Mesenchymal stem cell (in vitro differentiated cells and primary cell): ENCODE measurements around the gene ZNF892. TPM values are rescaled to one million over a fixed set of nuclear protein-coding genes. Genes with fewer than 3 reads are reported as not detected.
A peak's percentile ranks its signal among the peaks of the same experiment; 100 is the strongest.

Source experiments
- DNase-seq: peaks from one replicate; pipeline ENCODE4 v3.0.0-alpha.2; 2013
- H2AFZ ChIP-seq: one replicate; pipeline ENCODE4 v1.6.1; 2013; ENCODE audit warnings: low read depth, mild to moderate bottlenecking, control low read depth, inconsistent platforms, low read length, moderate library complexity
- H2AK5ac ChIP-seq: 2 replicates; pipeline ENCODE4 v1.6.1; 2013; ENCODE audit warnings: low read length, moderate library complexity, mild to moderate bottlenecking, inconsistent platforms; ENCODE audit not compliant: severe bottlenecking
- H2BK120ac ChIP-seq: one replicate; pipeline ENCODE4 v1.6.1; 2013; ENCODE audit warnings: low read depth, mild to moderate bottlenecking, inconsistent platforms, low read length, moderate library complexity
- H2BK12ac ChIP-seq, 2 experiments: one replicate each; pipeline ENCODE4 v1.6.1; 2013; ENCODE audit warnings: inconsistent platforms in 2 of 2, low read length in 2 of 2, mild to moderate bottlenecking in 2 of 2, moderate library complexity in 2 of 2, control low read depth in 1 of 2
- H2BK15ac ChIP-seq: one replicate; pipeline ENCODE4 v1.6.1; 2013; ENCODE audit warnings: mild to moderate bottlenecking, low read depth, inconsistent platforms; ENCODE audit not compliant: poor library complexity, severe bottlenecking
- H2BK5ac ChIP-seq: 2 replicates; pipeline ENCODE4 v1.6.1; 2013; ENCODE audit warnings: low read depth, mild to moderate bottlenecking, low read length, control low read depth, inconsistent platforms; ENCODE audit not compliant: poor library complexity, severe bottlenecking
- H3K14ac ChIP-seq, 2 experiments: one replicate each; pipeline ENCODE4 v1.6.1; 2013; ENCODE audit warnings: inconsistent platforms in 2 of 2, low read length in 2 of 2, control low read depth in 1 of 2, mild to moderate bottlenecking in 1 of 2, moderate library complexity in 1 of 2
- H3K18ac ChIP-seq, 2 experiments: one replicate each; pipeline ENCODE4 v1.6.1; 2013; ENCODE audit warnings: inconsistent platforms in 2 of 2, low read length in 2 of 2, control low read depth in 1 of 2, low read depth in 1 of 2, mild to moderate bottlenecking in 1 of 2
- H3K23ac ChIP-seq, 2 experiments: one replicate each; pipeline ENCODE4 v1.6.1; 2013; ENCODE audit warnings: inconsistent platforms in 2 of 2, low read length in 2 of 2, mild to moderate bottlenecking in 2 of 2, moderate library complexity in 2 of 2, control low read depth in 1 of 2
- H3K27ac ChIP-seq: 2 replicates; pipeline ENCODE4 v1.5.1; 2013; ENCODE audit warnings: mild to moderate bottlenecking, moderate library complexity, low read length, control low read depth, inconsistent platforms; ENCODE audit not compliant: poor library complexity, severe bottlenecking
- H3K27me3 ChIP-seq, 2 experiments: 2 replicates each; pipeline versions ENCODE4 v1.6.1 to v1.7.0; 2013; ENCODE audit warnings: low read length in 2 of 2, mild to moderate bottlenecking in 2 of 2, moderate library complexity in 2 of 2, control low read depth in 1 of 2, inconsistent platforms in 1 of 2; ENCODE audit not compliant: control insufficient read depth in 1 of 2, insufficient read depth in 1 of 2
- H3K36me3 ChIP-seq, 2 experiments: 2 replicates each; pipeline versions ENCODE4 v1.6.1 to v1.7.0; 2013; ENCODE audit warnings: low read length in 2 of 2, control low read depth in 1 of 2, inconsistent platforms in 1 of 2, low read depth in 1 of 2, mild to moderate bottlenecking in 1 of 2; ENCODE audit not compliant: insufficient read depth in 2 of 2, control insufficient read depth in 1 of 2
- H3K4ac ChIP-seq, 2 experiments: one replicate each; pipeline ENCODE4 v1.6.1; 2013; ENCODE audit warnings: inconsistent platforms in 2 of 2, low read length in 2 of 2, mild to moderate bottlenecking in 2 of 2, moderate library complexity in 2 of 2, control low read depth in 1 of 2, low read depth in 1 of 2
- H3K4me1 ChIP-seq: 2 replicates; pipeline ENCODE4 v1.6.1; 2013; ENCODE audit warnings: low read depth, low read length, control low read depth; ENCODE audit not compliant: control insufficient read depth, insufficient read depth
- H3K4me2 ChIP-seq: 2 replicates; pipeline ENCODE4 v1.6.1; 2013; ENCODE audit warnings: low read length, mild to moderate bottlenecking, inconsistent platforms; ENCODE audit not compliant: poor library complexity, severe bottlenecking
- H3K4me3 ChIP-seq, 2 experiments: 2 replicates each; pipeline versions ENCODE4 v1.5.1 to v1.7.0; 2013; ENCODE audit warnings: low read length in 2 of 2, mild to moderate bottlenecking in 2 of 2, control low read depth in 1 of 2, low read depth in 1 of 2; ENCODE audit not compliant: insufficient read depth in 1 of 2
- H3K79me1 ChIP-seq: replicated peaks from 2 replicates; pipeline ENCODE4 v1.6.1; 2013; ENCODE audit warnings: mild to moderate bottlenecking, control low read depth, low read length, inconsistent platforms; ENCODE audit not compliant: poor library complexity, severe bottlenecking
- H3K9ac ChIP-seq: 2 replicates; pipeline ENCODE4 v1.7.0; 2013; ENCODE audit warnings: mild to moderate bottlenecking, low read length, moderate library complexity
- H3K9me3 ChIP-seq: 2 replicates; pipeline ENCODE4 v1.7.0; 2013; ENCODE audit warnings: mild to moderate bottlenecking, low read length; ENCODE audit not compliant: control insufficient read depth
- H4K8ac ChIP-seq: one replicate; pipeline ENCODE4 v1.6.1; 2013; ENCODE audit warnings: inconsistent platforms, mild to moderate bottlenecking, low read length, moderate library complexity
- H4K91ac ChIP-seq: one replicate; pipeline ENCODE4 v1.6.1; 2013; ENCODE audit warnings: mild to moderate bottlenecking, low read length, inconsistent platforms
- WGBS: methylation state at CpG from one replicate; pipeline ENCODE4 v1.1.7; 2013; ENCODE audit warnings: mixed read lengths; 5-methylcytosine and 5-hydroxymethylcytosine counted together
- polyA plus RNA-seq, 2 experiments: library from polyadenylated mRNA; stranded (reverse); fragments of 200-250 nt; gene quantifications; one replicate each; pipeline ENCODE4 v1.2.3, GENCODE V29; 2013

ZNF892 gene
- 0.75 TPM for polyA plus RNA-seq (2013, experiment 1 of 2)
- 0.79 TPM for polyA plus RNA-seq (2013, experiment 2 of 2)

DNA sequence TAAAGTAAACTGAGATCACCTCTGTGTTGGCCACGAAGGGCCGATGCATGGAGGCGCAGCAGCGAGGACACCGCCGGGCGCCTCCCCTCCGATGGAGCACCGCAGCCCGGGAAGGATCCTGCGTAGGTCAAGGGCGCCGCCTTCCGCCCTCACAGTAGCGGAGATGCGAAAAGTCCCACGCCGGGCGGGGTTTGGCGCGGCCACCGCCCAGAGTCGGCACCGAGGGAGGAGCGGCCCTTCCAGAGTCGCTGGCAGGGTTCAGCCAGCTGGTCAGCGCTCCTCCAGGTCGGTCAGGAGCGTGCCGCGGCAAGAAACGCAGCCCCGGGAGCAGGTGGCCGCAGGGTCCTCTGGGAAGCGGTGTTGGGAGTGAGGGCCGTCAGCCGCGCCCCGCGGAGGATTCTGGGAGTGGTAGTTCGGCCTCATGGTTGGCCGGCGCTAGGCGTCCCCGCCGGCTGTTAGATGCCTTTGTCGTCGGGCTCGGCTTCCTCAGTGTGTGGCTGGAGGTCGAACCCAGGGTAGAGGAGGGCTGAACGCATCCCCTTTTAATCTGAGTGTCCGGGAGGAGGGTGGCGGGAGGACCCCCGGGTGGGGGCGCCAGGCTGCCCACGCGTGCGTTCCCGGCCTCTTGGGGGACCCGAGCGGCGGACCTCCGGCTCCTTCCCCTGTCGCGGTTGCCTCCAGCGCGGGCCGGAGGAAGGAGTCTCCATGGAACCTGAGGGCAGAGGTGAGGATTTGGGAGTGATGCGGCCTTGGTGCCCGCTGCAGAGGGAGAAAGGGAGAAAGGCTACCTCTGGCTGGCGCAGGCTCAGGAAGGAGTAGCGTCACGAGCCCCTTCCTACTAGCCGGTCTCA lies at the start of gene ZNF892:
ZNF892 (plus strand) TSS at position 411 of the 851 bp plus-strand sequence; CDS start at position 706, 295 bp downstream.
- peak within 1 kb of the TSS; percentile 32 to 43 for H3K4ac ChIP-seq
- peaks cover 28% of the 10 kb centered on the region for H3K79me1 ChIP-seq
- peak within 1 kb of the TSS in 1 of 2 experiments; percentile 32 for H2BK12ac ChIP-seq
- peak within 1 kb of the TSS; percentile 94 for H4K8ac ChIP-seq
- no peak within 1 kb of the TSS for H2BK120ac ChIP-seq
- no peak within 1 kb of the TSS for H2AK5ac ChIP-seq
- peaks cover 37% of the 10 kb centered on the region for H3K9me3 ChIP-seq
- H3K4me1 ChIP-seq = peaks cover 5% of the 10 kb centered on the region
- WGBS = 1% methylated on average over 70 of the region's 74 CpGs
- peak within 1 kb of the TSS; percentile 91 for H3K9ac ChIP-seq
- H3K18ac ChIP-seq = peak within 1 kb of the TSS; percentile 84 to 91
- peak within 1 kb of the TSS; percentile 79 for H2AFZ ChIP-seq
- peak within 1 kb of the TSS; percentile 88 for H2BK15ac ChIP-seq
- H3K4me2 ChIP-seq = peak within 1 kb of the TSS; percentile 80
- peak; percentile 90 for DNase-seq
- peak within 1 kb of the TSS; percentile 83 to 86 for H3K4me3 ChIP-seq
- H4K91ac ChIP-seq = peak within 1 kb of the TSS; percentile 85
- peak within 1 kb of the TSS; percentile 73 for H2BK5ac ChIP-seq
- H3K36me3 ChIP-seq = peaks cover 20 to 36% of the 10 kb centered on the region in 2 experiments
- H3K27me3 ChIP-seq = peaks cover 0 to 4% of the 10 kb centered on the region in 2 experiments
- no peak within 1 kb of the TSS for H3K23ac ChIP-seq
- H3K27ac ChIP-seq = peak within 1 kb of the TSS; percentile 59
- H3K14ac ChIP-seq = peak within 1 kb of the TSS in 1 of 2 experiments; percentile 44

- Histone ChIP-seq H3K18ac (peak overlapping the region in 1 of 2 experiments; percentile 96), H2BK15ac (no peak overlapping the region)
- 89% methylated on average over 10 of the region's 10 CpGs for WGBS
Observed at GRCh38 chr2:95158441-95158840, 48.9 kb upstream of the ZNF892 start.

DNA sequence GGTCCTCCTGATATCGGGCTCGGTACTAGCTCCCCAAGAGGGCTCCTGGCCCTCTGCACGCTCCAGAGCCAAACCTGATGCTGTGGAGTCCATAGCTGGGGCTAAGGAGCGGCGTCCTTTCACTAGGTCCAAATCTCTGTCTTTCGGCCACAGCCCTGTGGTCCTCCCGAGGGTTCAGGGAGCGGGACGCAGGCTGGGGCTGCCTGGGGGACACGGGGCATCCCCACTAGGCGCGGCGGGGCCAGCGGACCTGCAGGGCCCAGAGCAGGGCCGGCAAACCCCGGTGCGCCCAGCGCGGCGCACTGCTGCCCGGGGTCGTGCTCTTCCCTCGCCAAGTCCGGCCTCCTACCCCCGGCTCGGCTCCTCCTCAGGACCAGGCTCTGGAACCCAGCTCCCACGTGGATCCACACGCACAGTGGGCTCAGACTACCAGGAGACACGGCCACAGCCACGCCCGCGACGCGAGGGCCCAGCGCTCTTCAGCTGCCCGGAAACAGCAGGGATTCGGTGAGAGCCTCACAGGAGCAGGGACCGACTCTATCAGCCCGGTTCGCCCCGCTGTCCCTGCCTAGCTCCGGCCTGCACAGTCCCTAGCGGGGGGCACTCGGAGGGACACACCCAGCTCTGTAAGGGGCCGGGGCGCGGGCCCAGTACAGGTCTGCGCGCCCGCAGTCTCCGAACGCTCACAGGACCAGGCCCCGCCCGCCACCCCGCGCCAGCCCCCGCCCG lies 48.3 kb upstream of the ZNF892 start:
- H3K4me2 ChIP-seq = peak overlapping the region; percentile 88
- peak overlapping the region; percentile 73 for H4K91ac ChIP-seq
- peaks cover 41% of the 10 kb centered on the region for H3K9me3 ChIP-seq
- no peak overlapping the region for H2BK15ac ChIP-seq
- 13% methylated on average over 40 of the region's 58 CpGs for WGBS
- H3K4ac ChIP-seq = peak overlapping the region; percentile 55 to 88
- H3K27ac ChIP-seq = no peak overlapping the region
- no peak overlapping the region for H2BK120ac ChIP-seq
- H3K27me3 ChIP-seq = no peaks in the 10 kb centered on the region
- H3K4me3 ChIP-seq = peak overlapping the region; percentile 77 to 94
- peak overlapping the region in 1 of 2 experiments; percentile 59 for H2BK12ac ChIP-seq
- H2AFZ ChIP-seq = peak overlapping the region; percentile 48
- H3K18ac ChIP-seq = peak overlapping the region; percentile 12 to 96
- H4K8ac ChIP-seq = peak overlapping the region; percentile 59
- no peak overlapping the region for H3K23ac ChIP-seq
- H3K9ac ChIP-seq = peak overlapping the region; percentile 89
- H3K4me1 ChIP-seq = peaks cover 12% of the 10 kb centered on the region
- H3K14ac ChIP-seq = peak overlapping the region in 1 of 2 experiments; percentile 80
- peak overlapping the region; percentile 9 for H2AK5ac ChIP-seq
- no peak overlapping the region for H2BK5ac ChIP-seq
- peak; percentile 52 for DNase-seq
- H3K36me3 ChIP-seq = peaks cover 24 to 39% of the 10 kb centered on the region in 2 experiments
- H3K79me1 ChIP-seq = peaks cover 33% of the 10 kb centered on the region

More at GRCh38 chr2:95158441-95158840, 48.9 kb upstream of the ZNF892 start:
- no peaks in the 10 kb centered on the region for H3K27me3 ChIP-seq
- H2BK5ac ChIP-seq = no peak overlapping the region
- H2AFZ ChIP-seq = no peak overlapping the region
- H3K4me1 ChIP-seq = peaks cover 12% of the 10 kb centered on the region
- peak overlapping the region; percentile 77 to 94 for H3K4me3 ChIP-seq
- peaks cover 30% of the 10 kb centered on the region for H3K79me1 ChIP-seq
- H4K8ac ChIP-seq = peak overlapping the region; percentile 32
- H3K9me3 ChIP-seq = peaks cover 47% of the 10 kb centered on the region
- H3K4me2 ChIP-seq = peak overlapping the region; percentile 88
- no peak for DNase-seq
- H3K9ac ChIP-seq = peak overlapping the region; percentile 89
- no peak overlapping the region for H4K91ac ChIP-seq
- H2AK5ac ChIP-seq = peak overlapping the region; percentile 9
- H3K4ac ChIP-seq = peak overlapping the region in 1 of 2 experiments; percentile 55
- no peak overlapping the region for H3K27ac ChIP-seq
- peaks cover 26 to 45% of the 10 kb centered on the region in 2 experiments for H3K36me3 ChIP-seq
- H2BK12ac ChIP-seq = peak overlapping the region in 1 of 2 experiments; percentile 45
- no peak overlapping the region for H3K23ac ChIP-seq
- H2BK120ac ChIP-seq = no peak overlapping the region
- peak overlapping the region in 1 of 2 experiments; percentile 80 for H3K14ac ChIP-seq
